ENCODE measurements around the gene CRISPLD2.

GRCh38 chr16:84842516-84843148 is 22.8 kb downstream of the CRISPLD2 start:
- TF ChIP-seq ZNF184 (tag by site-specific recombination; IDR thresholded peaks at IDR 0.05) = no peak
- no peak for TF ChIP-seq CTCF (tag by site-specific recombination; IDR thresholded peaks at IDR 0.05)
- no peak for TF ChIP-seq HOXC10 (CRISPR knock-in tag; IDR thresholded peaks at IDR 0.05)
- TF ChIP-seq SP2 (tag by site-specific recombination; IDR thresholded peaks at IDR 0.05) = no peak
- no peak for TF ChIP-seq REPIN1 (tag by site-specific recombination; IDR thresholded peaks at IDR 0.05; ENCODE audit: low read depth)
- no peak for TF ChIP-seq MZF1 (tag by site-specific recombination; IDR thresholded peaks at IDR 0.05; ENCODE audit: borderline replicate concordance)
- TF ChIP-seq ZNF16 (tag by site-specific recombination; IDR thresholded peaks at IDR 0.05; ENCODE audit: low read depth) = no peak
- no peak for TF ChIP-seq ZNF146 (tag by site-specific recombination; IDR thresholded peaks at IDR 0.05)
- TF ChIP-seq, protein P1, sequence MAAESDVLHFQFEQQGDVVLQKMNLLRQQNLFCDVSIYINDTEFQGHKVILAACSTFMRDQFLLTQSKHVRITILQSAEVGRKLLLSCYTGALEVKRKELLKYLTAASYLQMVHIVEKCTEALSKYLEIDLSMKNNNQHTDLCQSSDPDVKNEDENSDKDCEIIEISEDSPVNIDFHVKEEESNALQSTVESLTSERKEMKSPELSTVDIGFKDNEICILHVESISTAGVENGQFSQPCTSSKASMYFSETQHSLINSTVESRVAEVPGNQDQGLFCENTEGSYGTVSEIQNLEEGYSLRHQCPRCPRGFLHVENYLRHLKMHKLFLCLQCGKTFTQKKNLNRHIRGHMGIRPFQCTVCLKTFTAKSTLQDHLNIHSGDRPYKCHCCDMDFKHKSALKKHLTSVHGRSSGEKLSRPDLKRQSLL (tag by site-specific recombination; IDR thresholded peaks at IDR 0.05) = no peak
- no peak for TF ChIP-seq ZNF175 (tag by site-specific recombination; IDR thresholded peaks at IDR 0.05)
- no peak for TF ChIP-seq ZBTB21 (tag by site-specific recombination; IDR thresholded peaks at IDR 0.05)
- TF ChIP-seq, protein P2, sequence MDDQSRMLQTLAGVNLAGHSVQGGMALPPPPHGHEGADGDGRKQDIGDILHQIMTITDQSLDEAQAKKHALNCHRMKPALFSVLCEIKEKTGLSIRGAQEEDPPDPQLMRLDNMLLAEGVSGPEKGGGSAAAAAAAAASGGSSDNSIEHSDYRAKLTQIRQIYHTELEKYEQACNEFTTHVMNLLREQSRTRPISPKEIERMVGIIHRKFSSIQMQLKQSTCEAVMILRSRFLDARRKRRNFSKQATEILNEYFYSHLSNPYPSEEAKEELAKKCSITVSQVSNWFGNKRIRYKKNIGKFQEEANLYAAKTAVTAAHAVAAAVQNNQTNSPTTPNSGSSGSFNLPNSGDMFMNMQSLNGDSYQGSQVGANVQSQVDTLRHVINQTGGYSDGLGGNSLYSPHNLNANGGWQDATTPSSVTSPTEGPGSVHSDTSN (CRISPR knock-in tag; IDR thresholded peaks at IDR 0.05) = no peak
- TF ChIP-seq PRDM1 (tag by site-specific recombination; IDR thresholded peaks at IDR 0.05) = no peak

Measured in HEK293 (cell line).